Measurements from ENCODE around the gene RNF213.

GRCh38 chr17:80245566-80246265 lies 14.9 kb upstream of the RNF213 start:
- TF ChIP-seq EZH2 (IDR thresholded peaks at IDR 0.05; ENCODE audit: low read depth, low read length, severe bottlenecking) (no peak), MAFK (IDR thresholded peaks at IDR 0.05; ENCODE audit: low read depth, low read length) (no peak), NRF1 (IDR thresholded peaks at IDR 0.05; ENCODE audit: low read depth, low read length) (no peak), SRF (IDR thresholded peaks at IDR 0.05; ENCODE audit: low read depth, low read length) (no peak), YY1 (IDR thresholded peaks at IDR 0.05; ENCODE audit: low read depth, low read length) (no peak), RXRA (IDR thresholded peaks at IDR 0.05; ENCODE audit: insufficient read depth, low read depth, low read length) (no peak), JUND (IDR thresholded peaks at IDR 0.05; ENCODE audit: low read length) (no peak), ATF3 (IDR thresholded peaks at IDR 0.05; ENCODE audit: insufficient read depth, low read depth, low read length) (no peak), SP1 (IDR thresholded peaks at IDR 0.05; ENCODE audit: low read depth, low read length) (no peak), RAD21 (IDR thresholded peaks at IDR 0.05 in 1 of 2, conservative IDR thresholded peaks at IDR 0.05 in 1 of 2; ENCODE audit: low read depth in 2 of 2, low read length in 2 of 2) (no peak), POLR2AphosphoS5 (IDR thresholded peaks at IDR 0.05; ENCODE audit: low read depth, low read length) (no peak), CTCF (IDR thresholded peaks at IDR 0.05; ENCODE audit: control extremely low read depth in 1 of 3, insufficient read depth in 1 of 3, low read depth in 1 of 3, low read length in 3 of 3) (no peak), EP300 (IDR thresholded peaks at IDR 0.05; ENCODE audit: borderline replicate concordance in 1 of 2, low read depth in 2 of 2, low read length in 2 of 2) (no peak), POLR2A (IDR thresholded peaks at IDR 0.05; ENCODE audit: control extremely low read depth in 1 of 2, low read depth in 2 of 2, low read length in 2 of 2) (no peak)

Data from H1 (cell line).